K562 (cell line): Measurements from ENCODE around the gene NRM. TPM values are rescaled to one million over a fixed set of nuclear protein-coding genes. Genes with fewer than 3 reads are reported as not detected.

ENCODE experiments used
- ATAC-seq: fragments of 200-7000 bp; cut with Tn5 transposase; 3 replicates; pipeline ENCODE4 v1.9.1; 2020; ENCODE audit warnings: moderate library complexity
- BruUV-seq: library from RNA; stranded (reverse); fragments of 400-500 nt; replicated peaks from 2 replicates; lab custom pipeline; 2021; lab: Mats Ljungman, UMichigan
- CTCF ChIA-PET: fragments of 300-600 bp; formaldehyde crosslinking; extraction: SDS; loops from one replicate; lab custom pipeline; 2021; ENCODE audit warnings: low intra/inter-chr PET ratio; lab: Yijun Ruan, JAX
- POLR2A ChIA-PET: fragments of 300-600, 350-650 bp; sonication (Branson Sonifier 250); formaldehyde crosslinking; extraction: SDS; loops from one replicate; lab custom pipeline; 2021; ENCODE audit warnings: antibody characterized with exemption, inconsistent platforms; lab: Yijun Ruan, JAX
- DNase-seq, 4 experiments: peaks; one replicate each; pipeline versions ENCODE4 v3.0.0 to v3.0.0-alpha.2; 2011 to 2018; ENCODE audit warnings: low spot score in 3 of 4, mixed read lengths in 3 of 4; ENCODE audit errors: extremely low read depth in 1 of 4
- FAIRE-seq: peaks from 2 replicates; lab custom pipeline; 2011; peaks lifted over from hg19 to GRCh38; lab: Jason Lieb, UNC
- H2AFZ ChIP-seq: 2 replicates; pipeline ENCODE4 v1.6.0; 2011; ENCODE audit warnings: low read depth, low read length, control low read depth, inconsistent platforms
- H3K27ac ChIP-seq: fragments of 200-600 bp; 3 replicates; pipeline ENCODE4 v1.8.0; 2011; ENCODE audit warnings: low read depth, mild to moderate bottlenecking, control low read depth, inconsistent platforms, low read length, moderate library complexity, mixed read lengths; ENCODE audit errors: extremely low read depth
- H3K27me3 ChIP-seq, 2 experiments: fragments of 300-600 bp in 1 of 2; 2 replicates in 1 of 2; 3 replicates in 1 of 2; pipeline versions ENCODE4 v1.6.0 to v1.8.0; 2011; ENCODE audit warnings: inconsistent platforms in 2 of 2, low read length in 2 of 2, mild to moderate bottlenecking in 1 of 2, mixed read lengths in 1 of 2, moderate library complexity in 1 of 2; ENCODE audit not compliant: control insufficient read depth in 2 of 2, insufficient read depth in 2 of 2
- H3K36me3 ChIP-seq: fragments of 300-600 bp; 3 replicates; pipeline ENCODE4 v1.8.0; 2011; ENCODE audit warnings: mild to moderate bottlenecking, low read length, inconsistent platforms; ENCODE audit not compliant: control insufficient read depth, insufficient read depth
- H3K4me1 ChIP-seq, 2 experiments: fragments of 200-600 bp in 1 of 2; replicated peaks in 1 of 2; 2 replicates in 1 of 2; 3 replicates in 1 of 2; pipeline versions ENCODE4 v1.5.1 to v1.8.0; 2011; ENCODE audit warnings: inconsistent platforms in 2 of 2, low read length in 2 of 2, mild to moderate bottlenecking in 1 of 2, mixed read lengths in 1 of 2, moderate library complexity in 1 of 2; ENCODE audit not compliant: control insufficient read depth in 2 of 2, insufficient read depth in 2 of 2
- H3K4me2 ChIP-seq: 2 replicates; pipeline ENCODE4 v1.6.1; 2011; ENCODE audit warnings: low read length, control low read depth, inconsistent platforms, mixed read lengths; ENCODE audit not compliant: insufficient read depth
- H3K4me3 ChIP-seq: fragments of 200-600 bp; sonication (generic), shearing (Covaris generic); 2 replicates; pipeline ENCODE4 v1.5.1; 2016; ENCODE audit warnings: control low read depth, inconsistent platforms
- H3K79me2 ChIP-seq: fragments of 200-600 bp; 3 replicates; pipeline ENCODE4 v1.8.0; 2011; ENCODE audit warnings: low read length, inconsistent platforms; ENCODE audit not compliant: control insufficient read depth, insufficient read depth
- H3K9ac ChIP-seq, 2 experiments: 2 replicates each; pipeline versions ENCODE4 v1.6.0 to v1.6.1; 2011; ENCODE audit warnings: low read depth in 2 of 2, low read length in 2 of 2, control low read depth in 1 of 2, inconsistent platforms in 1 of 2, mild to moderate bottlenecking in 1 of 2, mixed read lengths in 1 of 2; ENCODE audit not compliant: insufficient read depth in 1 of 2
- H3K9me1 ChIP-seq: one replicate; pipeline ENCODE4 v1.6.0; 2011; ENCODE audit warnings: inconsistent platforms, mild to moderate bottlenecking, low read length, moderate library complexity; ENCODE audit not compliant: control insufficient read depth, insufficient read depth
- H3K9me3 ChIP-seq: replicated peaks from 2 replicates; pipeline ENCODE4 v1.5.1; 2011; ENCODE audit warnings: low read depth, low read length, inconsistent platforms; ENCODE audit not compliant: control insufficient read depth, insufficient read depth
- H4K20me1 ChIP-seq: replicated peaks from 2 replicates; pipeline ENCODE4 v1.6.1; 2011; ENCODE audit warnings: low read length, inconsistent platforms, mixed read lengths; ENCODE audit not compliant: control insufficient read depth, insufficient read depth
- CREM ChIP-seq: IDR thresholded peaks from 2 replicates; pipeline ENCODE4 v1.6.1; 2014; ENCODE audit warnings: antibody characterized with exemption, low read depth
- FOXA3 ChIP-seq, 2 experiments: fragments of 450-650 bp in 1 of 2; sonication (generic) in 1 of 2; formaldehyde crosslinking; IDR thresholded peaks in 1 of 2; conservative IDR thresholded peaks in 1 of 2; 2 replicates each; pipeline versions ENCODE4 v1.4.0 to v1.8.0; 2020 to 2022; ENCODE audit warnings: mild to moderate bottlenecking in 2 of 2, missing genetic modification reagents in 1 of 2
- MEIS2 ChIP-seq: fragments of 450-650 bp; IDR thresholded peaks from 2 replicates; pipeline ENCODE4 v1.6.1; 2014; ENCODE audit warnings: mild to moderate bottlenecking; ENCODE audit not compliant: partially characterized antibody
- POLR2AphosphoS2 ChIP-seq: IDR thresholded peaks from 2 replicates; pipeline ENCODE4 v1.6.1; 2012; ENCODE audit warnings: low read length, improper control_type of control experiment
- POLR2G ChIP-seq: fragments of 200-400 bp; formaldehyde crosslinking; IDR thresholded peaks from 2 replicates; pipeline ENCODE4 v1.6.1; 2017; ENCODE audit warnings: low read depth, mild to moderate bottlenecking, antibody characterized with exemption, low read length, moderate library complexity
- RBFOX2 ChIP-seq: fragments of 200-400 bp; formaldehyde crosslinking; IDR thresholded peaks from 2 replicates; pipeline ENCODE4 v1.6.1; 2017; ENCODE audit warnings: low read depth, mild to moderate bottlenecking, low read length, moderate library complexity
- SMAD3 ChIP-seq: fragments of 450-650 bp; formaldehyde crosslinking; conservative IDR thresholded peaks from 2 replicates; pipeline ENCODE4 v1.4.0; 2020; ENCODE audit warnings: mild to moderate bottlenecking
- SREBF1 ChIP-seq: fragments of 150-350 bp; IDR thresholded peaks from 2 replicates; pipeline ENCODE4 v1.6.1; 2014; ENCODE audit warnings: antibody characterized with exemption, low read depth, low read length, borderline replicate concordance
- TAF15 ChIP-seq: fragments of 200-400 bp; formaldehyde crosslinking; IDR thresholded peaks from 2 replicates; pipeline ENCODE4 v1.6.1; 2017; ENCODE audit warnings: mild to moderate bottlenecking, low read depth, low read length, moderate library complexity
- TEAD4 ChIP-seq, 2 experiments: sonication (generic) in 1 of 2; formaldehyde crosslinking in 1 of 2; IDR thresholded peaks; 2 replicates each; pipeline versions ENCODE4 v1.6.1 to v1.8.0; 2012 to 2022; ENCODE audit warnings: borderline replicate concordance in 1 of 2, inconsistent platforms in 1 of 2, low read length in 1 of 2, mild to moderate bottlenecking in 1 of 2, missing genetic modification reagents in 1 of 2
- THAP12 ChIP-seq: fragments of 250-450 bp; sonication (Bioruptor Pico); IDR thresholded peaks from 2 replicates; pipeline ENCODE4 v1.9.0; 2021; ENCODE audit warnings: mild to moderate bottlenecking, inconsistent platforms
- THRA ChIP-seq: fragments of 450-650 bp; IDR thresholded peaks from 2 replicates; pipeline ENCODE4 v1.6.1; 2017; ENCODE audit warnings: mild to moderate bottlenecking, moderate library complexity
- ZNF766 ChIP-seq: fragments of 200-800 bp; sonication (Bioruptor generic); conservative IDR thresholded peaks from 2 replicates; pipeline ENCODE4 v1.6.1; 2016; ENCODE audit warnings: missing genetic modification characterization, missing compliant biosample characterization
- WGBS: fragments of 100-300 bp; shearing (Covaris generic); methylation state at CpG from one replicate; pipeline ENCODE4 v1.1.6; 2016; ENCODE audit warnings: low coverage, mixed read lengths; ENCODE audit not compliant: insufficient coverage; ENCODE audit errors: missing lambda C conversion rate; 5-methylcytosine and 5-hydroxymethylcytosine counted together
- in situ Hi-C: fragments of 300-500 bp; cut with MboI; formaldehyde crosslinking; loops from 4 replicates; pipeline ENCODE4 v1.15.0; 2018; ENCODE audit warnings: inconsistent platforms, mixed read lengths
- intact Hi-C: fragments of 100-400 bp; cut with micrococcal nuclease; formaldehyde crosslinking; loops from 2 replicates; pipeline ENCODE4 v1.14.2; 2022
- polyA plus RNA-seq, 8 experiments: library from polyadenylated mRNA; depleted of rRNA in 4 of 8; stranded (reverse) in 5 of 8; unstranded in 3 of 8; fragments of >200 nt; fragmentation: Nextera tagmentation in 2 of 8; fragmentation: Illumina TruSeq in 1 of 8; extraction: Ambion mirVana in 2 of 8; extraction: Trizol in 1 of 8; gene quantifications; 2 replicates each; pipeline versions ENCODE4 v1.2.1 to v1.2.3, GENCODE V29; 2011 to 2014; ENCODE audit warnings: inconsistent platforms in 1 of 8, missing spikeins in 1 of 8
- total RNA-seq, 7 experiments: library from RNA; depleted of rRNA in 6 of 7; stranded (reverse); fragments of >200 nt in 6 of 7; fragmentation: Illumina TruSeq in 2 of 7; extraction: Trizol in 2 of 7; gene quantifications; 2 replicates each; pipeline versions ENCODE4 v1.2.1 to v1.2.3, GENCODE V29; 2011 to 2021; ENCODE audit warnings: low replicate concordance in 1 of 7

Gene NRM
- total and polyA plus RNA-seq, 9 of the 15 experiments (the other 6 are each of a cell fraction or from before 2014, with no cell fraction given), result 9.7 to 58.2 (median 18.1) TPM

GRCh38 chr6:30703011-30703410 is 12.2 kb upstream of the NRM start:
- FAIRE-seq, result no peak
- TF ChIP-seq SREBF1 (no peak), SMAD3 (CRISPR knock-in tag) (no peak), THAP12 (CRISPR knock-in tag) (no peak), TEAD4 (IDR thresholded peaks at IDR 0.05; ENCODE audit: low read length) (no peak), TEAD4 (CRISPR knock-in tag; IDR thresholded peaks at IDR 0.05; ENCODE audit: borderline replicate concordance) (no peak), MEIS2 (no peak), FOXA3 (CRISPR knock-in tag; conservative IDR thresholded peaks at IDR 0.05 in 1 of 2, IDR thresholded peaks at IDR 0.05 in 1 of 2) (no peak), CREM (no peak), POLR2G (peak; percentile 57), THRA (no peak), RBFOX2 (peak; percentile 43; the same call in 1 of the 2 replicates), ZNF766 (no peak), POLR2AphosphoS2 (0 out of 2 replicates have a peak, but pooled peaks have one; percentile 10), TAF15 (no peak)
- no peak for DNase-seq
- no peak overlapping the region for H2AFZ ChIP-seq
- H3K79me2 ChIP-seq, result no peaks in the 10 kb centered on the region
- H3K27ac ChIP-seq, result no peak overlapping the region
- in situ Hi-C loops (no loop called here), intact Hi-C loops (no loop called here)
- H4K20me1 ChIP-seq, result no peaks in the 10 kb centered on the region
- peaks cover 70% of the 10 kb centered on the region for H3K36me3 ChIP-seq
- no TSS peak for BruUV-seq
- H3K9ac ChIP-seq, result no peak overlapping the region
- no peaks in the 10 kb centered on the region for H3K4me1 ChIP-seq
- no peak overlapping the region for H3K4me2 ChIP-seq
- no peak for ATAC-seq
- no peak overlapping the region for H3K4me3 ChIP-seq
- no peaks in the 10 kb centered on the region for H3K9me3 ChIP-seq
- POLR2A ChIA-PET, result interaction anchor here (0.7 to 27.1 kb wide), 5 partner anchors 5 to 176 kb away, joined by 3 to 524 read pairs (median 5); partner anchors contain the start of genes MDC1, NRM and TUBB
- no peaks in the 10 kb centered on the region for H3K27me3 ChIP-seq
- CTCF ChIA-PET, result no interaction called here
- 93% methylated on average over 10 of the region's 10 CpGs for WGBS
- no peaks in the 10 kb centered on the region for H3K9me1 ChIP-seq
